NCI-H128 (cell line): ENCODE data around the gene CCL5.
A peak's percentile ranks its signal among the peaks of the same experiment; 100 is the strongest.
"Not testable (repeated sequence)": the region's sequence is repeated elsewhere in the genome, so short reads cannot be mapped to it uniquely, and the experiment has no call there.

Experiments used
- DNase-seq: peaks from one replicate; lab custom pipeline; 2025; ENCODE audit not compliant: unreplicated experiment; lab: John Stamatoyannopoulos, UW

Gene CCL5

DNA sequence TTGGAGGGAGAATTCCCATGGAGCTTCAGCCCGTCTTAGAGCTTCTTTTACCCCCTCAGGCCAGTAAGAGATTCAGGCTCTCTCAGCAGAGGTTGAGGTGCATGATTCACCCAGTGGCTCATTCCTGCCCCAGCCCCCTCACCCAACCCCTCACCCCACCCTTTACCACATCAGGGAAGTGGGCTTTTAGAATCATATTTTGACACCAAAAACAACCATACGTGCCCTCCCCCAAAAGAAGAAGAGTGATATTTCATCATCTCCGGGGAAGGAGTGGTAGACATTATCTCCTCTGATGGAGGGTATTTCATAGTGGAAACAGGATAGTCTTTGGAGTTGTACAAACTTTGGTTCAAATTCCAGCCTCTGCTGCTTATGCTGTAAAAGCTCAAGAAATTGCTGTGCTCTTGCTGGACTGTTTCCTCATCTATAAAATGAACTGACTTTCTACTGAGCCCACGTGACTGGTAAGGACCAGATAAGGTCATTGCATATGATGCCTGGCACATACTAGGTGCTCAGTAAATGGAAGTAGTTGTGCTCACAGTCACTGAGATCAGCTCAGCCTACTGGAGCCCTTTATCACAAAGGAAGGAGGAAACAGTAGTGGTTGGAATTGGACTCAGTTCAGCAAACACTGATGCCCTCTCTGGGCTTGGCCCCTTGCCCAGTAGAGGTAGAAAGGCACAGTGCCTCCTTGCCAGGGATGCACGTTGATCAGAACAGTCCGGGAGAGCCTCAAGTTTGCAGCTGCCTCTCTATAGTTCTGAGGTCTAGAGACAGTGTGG lies 18.3 kb upstream of the CCL5 start:
- DNase-seq = no peak

DNA sequence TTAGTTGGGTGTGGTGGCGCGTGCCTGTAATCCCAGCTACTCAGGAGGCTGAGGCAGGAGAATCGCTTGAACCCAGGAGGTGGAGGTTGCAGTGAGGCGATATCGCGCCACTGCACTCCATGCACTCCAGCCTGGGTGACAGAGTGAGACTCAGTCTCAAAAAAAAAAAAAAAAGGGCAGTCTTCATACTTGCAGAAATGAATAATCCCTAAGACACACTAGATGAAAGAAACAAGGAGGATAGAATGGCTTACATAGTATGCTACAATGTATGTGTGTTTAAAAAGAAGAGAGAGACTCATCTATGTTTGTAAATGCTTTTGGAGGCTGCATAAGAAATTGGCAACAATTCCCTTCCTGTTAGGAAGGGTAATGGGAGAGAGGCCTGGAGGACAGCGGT lies 17.6 kb upstream of the CCL5 start:
- not testable (repeated sequence) for DNase-seq

- no peak for DNase-seq
Measured at GRCh38 chr17:35895636-35896587, 15.8 kb upstream of the CCL5 start.

GRCh38 chr17:35894206-35894605 lies 14.0 kb upstream of the CCL5 start:
- no peak for DNase-seq

- DNase-seq = no peak
Measured at GRCh38 chr17:35893751-35894150, 13.6 kb upstream of the CCL5 start.

DNA sequence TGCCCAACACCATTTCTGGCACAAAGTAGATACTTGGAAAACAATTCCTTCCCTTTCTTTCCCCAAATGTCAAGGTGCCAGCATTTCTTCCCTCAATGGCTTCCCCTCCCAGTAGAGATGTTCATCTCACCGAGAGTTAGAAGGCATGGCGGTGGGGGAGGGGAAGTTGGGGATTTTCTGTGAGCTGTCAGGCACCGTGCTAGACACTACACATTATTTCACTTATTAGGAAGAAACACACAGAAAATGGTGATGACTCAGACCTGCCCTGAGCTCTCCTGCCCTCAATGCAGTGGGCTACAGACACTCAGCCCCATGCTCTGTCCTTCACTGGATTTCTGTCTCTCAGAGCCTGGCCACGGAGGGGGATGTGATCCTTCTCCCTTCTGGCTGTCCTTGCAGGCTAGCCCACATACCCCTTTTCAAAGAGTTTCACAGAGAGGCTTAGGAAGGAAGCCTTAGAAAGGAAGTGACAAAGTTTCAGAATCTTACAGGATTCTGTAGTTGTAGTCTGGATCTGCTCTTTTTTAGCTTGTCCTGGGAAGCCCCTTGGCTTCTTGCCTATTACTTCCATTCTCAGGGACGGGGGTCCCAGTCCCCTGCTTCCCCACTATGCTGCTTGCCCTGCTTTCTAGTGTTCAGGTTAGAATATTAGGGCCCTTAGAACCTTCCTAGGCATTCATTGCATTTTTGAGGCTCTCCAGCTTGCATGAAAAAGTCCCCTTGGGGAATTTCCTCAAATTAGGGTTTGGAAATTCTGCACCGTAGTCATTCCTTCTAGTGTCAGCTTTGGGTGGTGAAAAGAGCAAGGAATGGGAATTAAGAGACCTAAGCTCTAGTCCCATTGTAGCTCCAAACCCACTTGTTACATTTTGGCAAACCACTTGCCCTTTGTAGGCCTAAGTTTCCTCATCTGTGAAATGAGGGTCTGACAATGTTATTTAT lies 12.2 kb upstream of the CCL5 start:
- DNase-seq = no peak

GRCh38 chr17:35891269-35891668 lies 11.1 kb upstream of the CCL5 start:
- DNase-seq = no peak

DNA sequence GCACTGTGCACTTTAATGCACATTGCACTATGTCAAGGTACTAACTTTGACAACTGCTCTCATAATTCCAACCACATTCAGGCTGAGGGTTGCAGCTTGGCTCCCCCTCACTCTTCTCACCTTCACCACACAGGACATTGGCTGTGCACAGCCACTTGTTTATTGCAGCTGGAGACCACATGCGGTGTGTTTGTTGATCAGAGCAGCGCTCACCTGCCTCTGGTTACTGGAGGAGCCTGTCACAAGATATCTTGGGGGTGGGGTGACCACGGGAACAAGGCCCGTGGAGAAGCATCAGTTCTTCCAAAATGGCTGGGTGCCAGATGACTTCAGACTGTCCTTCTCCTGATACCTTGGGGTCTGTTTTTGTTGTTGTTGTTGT lies 10.6 kb upstream of the CCL5 start:
- peak; percentile 10 for DNase-seq

DNA sequence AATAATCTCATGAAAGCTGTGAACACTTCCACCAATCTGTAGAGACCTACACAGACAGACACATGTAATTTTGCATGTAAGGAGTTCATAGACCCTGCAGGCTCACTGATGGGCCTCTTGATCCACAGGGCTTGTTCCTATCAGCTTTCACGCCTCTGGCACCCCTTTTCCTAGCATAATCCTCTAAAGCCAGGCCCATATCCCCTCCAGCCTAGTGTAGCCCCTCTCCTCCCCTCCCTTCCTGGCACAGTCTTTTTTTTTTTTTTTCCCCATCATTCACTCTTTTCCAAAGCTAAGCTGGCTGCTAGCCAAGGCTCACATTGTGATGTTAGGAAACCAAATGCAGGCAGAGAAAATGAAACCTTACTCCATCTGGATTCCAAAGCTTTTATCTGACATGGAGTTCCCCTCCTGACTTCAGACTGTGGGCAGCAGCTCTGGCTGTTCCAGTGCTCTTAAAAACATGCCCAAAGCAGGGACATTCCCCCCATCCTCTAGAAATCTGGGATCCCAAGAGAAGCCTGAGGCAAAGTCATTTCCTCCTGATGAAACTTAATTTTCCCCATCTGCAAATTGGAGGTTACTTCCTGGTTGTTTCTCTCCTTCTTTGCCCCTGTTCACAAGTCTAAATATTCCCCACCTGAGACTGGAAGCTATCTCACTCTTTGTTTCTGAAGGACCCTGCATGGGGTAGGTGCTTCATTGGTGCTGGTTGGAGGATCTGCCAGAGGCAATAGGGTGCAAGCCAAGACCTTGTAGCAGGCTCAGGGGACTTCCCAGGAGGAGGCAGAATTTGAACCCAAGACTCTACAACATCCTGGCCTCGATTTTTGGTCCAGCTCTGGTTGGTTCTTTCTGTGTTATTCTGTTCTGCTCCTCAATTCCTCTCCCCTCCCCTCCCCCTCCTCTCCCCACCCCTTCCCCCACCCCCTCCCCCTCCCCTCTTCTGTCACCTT lies 9.9 kb upstream of the CCL5 start:
- DNase-seq = peak; percentile 26

- DNase-seq = no peak
Measured at GRCh38 chr17:35889241-35889640, 9.1 kb upstream of the CCL5 start.

- no peak for DNase-seq
Measured at GRCh38 chr17:35878361-35878760, 1.8 kb downstream of the CCL5 start.

DNA sequence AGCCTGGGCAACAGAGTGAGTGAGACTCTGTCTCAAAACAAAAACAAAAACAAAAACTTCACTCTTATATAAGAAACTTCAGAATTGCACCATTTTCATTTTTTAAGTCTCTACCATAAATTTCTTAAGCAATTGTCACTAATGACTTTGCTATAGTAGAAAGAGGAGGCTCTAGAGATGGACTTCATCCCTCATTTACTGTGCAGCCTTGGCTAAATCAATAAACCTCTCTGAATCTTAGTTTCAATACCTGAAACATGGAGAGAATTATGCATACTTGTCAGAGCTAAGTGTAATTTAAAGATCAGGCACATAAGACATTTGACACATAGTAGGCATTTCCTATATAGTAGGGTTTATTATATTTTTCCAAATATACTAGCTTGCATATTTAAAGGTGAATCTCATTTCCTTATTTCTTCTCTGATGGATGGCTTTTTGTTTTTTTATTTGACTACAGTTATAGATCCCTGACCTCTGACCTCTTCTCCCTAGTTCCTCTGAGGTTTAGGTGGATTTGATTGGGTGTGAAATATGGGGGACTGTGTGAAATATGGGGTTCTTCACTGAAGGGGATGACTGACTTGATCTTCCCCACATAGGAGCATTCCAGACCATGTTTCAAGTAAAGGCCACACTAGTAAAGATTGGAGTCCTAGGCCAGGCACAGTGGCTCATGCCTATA lies 2.7 kb downstream of the CCL5 start:
- no peak for DNase-seq

DNA sequence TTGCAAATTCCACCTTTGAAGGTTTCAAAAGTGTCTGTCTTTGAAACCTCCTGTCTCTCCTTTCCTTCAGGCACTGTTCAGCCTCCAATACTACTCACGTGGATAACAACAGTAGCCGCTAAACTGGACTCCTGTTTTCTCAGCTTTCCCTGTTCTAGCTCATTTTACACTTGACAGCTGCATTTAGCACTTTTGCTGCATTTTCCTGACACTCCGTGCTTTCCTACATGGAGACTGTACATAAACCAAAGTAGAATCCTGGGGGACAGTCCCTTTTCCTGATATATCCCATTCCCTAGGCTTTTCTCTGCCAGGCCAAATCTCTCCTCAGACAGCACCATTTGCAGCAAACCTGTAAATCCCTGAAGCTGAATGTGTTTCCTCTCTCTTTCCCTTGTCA lies 3.6 kb downstream of the CCL5 start:
- no peak for DNase-seq

DNA sequence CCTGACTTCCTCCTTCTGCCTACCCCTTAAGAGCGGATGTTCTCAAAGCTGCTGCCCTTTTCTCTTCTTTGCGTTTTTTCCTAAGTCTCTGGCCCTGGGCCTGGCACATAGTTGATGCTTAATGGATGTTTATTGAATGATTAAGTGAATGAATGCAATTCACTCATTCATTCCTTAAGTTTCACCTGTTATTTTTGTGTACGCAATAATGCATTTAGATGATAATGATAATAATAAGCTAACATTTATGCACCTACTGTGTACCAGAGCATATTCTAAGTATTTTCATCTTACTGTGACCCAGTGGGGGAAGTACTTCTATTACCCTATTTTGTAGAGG lies 4.4 kb downstream of the CCL5 start:
- DNase-seq = no peak

GRCh38 chr17:35875072-35875799 lies 4.9 kb downstream of the CCL5 start:
- no peak for DNase-seq

DNA sequence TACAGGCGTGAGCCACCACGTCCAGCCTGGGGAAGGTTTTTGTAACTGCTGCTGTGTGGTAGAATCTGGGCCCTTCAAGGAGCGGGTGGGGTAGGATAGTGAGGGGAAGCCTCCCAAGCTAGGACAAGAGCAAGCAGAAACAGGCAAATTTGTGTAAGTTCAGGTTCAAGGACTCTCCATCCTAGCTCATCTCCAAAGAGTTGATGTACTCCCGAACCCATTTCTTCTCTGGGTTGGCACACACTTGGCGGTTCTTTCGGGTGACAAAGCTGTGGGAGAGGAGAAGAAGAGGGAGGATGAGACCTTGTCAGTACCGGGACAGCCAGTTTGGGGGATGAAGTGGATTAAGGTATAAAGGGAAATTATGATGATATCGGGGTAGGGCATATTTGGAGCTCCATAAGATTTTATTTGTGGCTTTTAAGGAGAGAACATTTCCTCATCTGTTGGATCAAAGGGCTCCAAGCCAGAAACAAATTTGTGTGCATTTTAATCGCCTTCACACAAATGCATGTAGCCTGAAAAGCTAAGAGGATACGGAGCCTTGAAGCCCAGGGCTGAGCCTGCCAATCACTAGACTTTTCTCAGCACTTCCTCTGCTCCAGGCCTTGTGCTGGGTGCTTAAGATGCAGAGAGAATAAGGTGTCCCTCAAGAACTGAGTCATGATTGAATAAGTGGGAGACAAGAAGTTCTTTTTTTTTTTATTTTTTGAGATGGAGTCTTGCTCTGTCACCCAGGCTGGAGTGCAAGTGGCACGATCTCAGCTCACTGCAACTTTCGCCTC lies 7.8 kb downstream of the CCL5 start:
- DNase-seq = no peak

DNA sequence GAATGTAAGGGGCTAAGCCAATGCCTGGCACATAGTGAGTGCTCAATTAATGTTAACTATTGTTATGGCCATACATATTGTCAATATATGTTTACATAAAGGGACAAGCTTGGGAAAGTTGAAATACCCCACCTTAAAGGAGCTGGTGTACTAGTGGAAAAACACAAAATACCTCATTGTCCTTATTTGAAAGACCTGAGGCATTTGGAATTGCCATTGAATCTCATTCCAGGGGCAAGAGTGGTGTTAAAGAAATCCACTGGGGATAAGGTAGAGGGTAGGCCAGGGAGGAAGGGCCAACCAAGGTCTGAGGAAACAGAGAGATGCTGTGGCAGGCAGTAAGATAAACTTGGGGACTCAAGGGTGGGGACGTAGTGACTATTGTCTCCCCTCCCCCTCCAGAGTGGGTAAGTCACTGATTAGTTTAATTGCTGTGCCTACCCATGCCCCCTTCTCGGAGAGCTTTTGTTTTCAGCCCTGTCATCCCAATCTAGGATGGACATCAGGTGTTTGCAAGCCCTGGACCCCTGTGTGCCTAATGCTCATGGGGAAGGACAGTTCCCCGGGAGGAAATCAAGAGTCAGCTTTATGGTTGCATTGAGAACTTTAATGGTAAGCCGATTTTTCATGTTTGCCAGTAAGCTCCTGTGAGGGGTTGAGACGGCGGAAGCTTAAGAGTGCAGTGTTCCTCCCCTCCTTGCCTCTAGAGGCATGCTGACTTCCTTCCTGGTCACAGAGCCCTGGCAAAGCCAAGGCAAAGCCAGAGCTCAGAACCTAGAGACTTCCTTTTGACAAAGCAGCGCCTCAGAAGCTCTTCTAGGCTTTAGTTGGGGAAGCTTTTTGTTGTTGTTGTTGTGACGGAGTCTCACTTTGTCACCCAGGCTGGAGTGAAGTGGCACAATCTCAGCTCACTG lies 9.0 kb downstream of the CCL5 start:
- DNase-seq = no peak
